ENCODE measurements around the gene HS3ST2.

DNA sequence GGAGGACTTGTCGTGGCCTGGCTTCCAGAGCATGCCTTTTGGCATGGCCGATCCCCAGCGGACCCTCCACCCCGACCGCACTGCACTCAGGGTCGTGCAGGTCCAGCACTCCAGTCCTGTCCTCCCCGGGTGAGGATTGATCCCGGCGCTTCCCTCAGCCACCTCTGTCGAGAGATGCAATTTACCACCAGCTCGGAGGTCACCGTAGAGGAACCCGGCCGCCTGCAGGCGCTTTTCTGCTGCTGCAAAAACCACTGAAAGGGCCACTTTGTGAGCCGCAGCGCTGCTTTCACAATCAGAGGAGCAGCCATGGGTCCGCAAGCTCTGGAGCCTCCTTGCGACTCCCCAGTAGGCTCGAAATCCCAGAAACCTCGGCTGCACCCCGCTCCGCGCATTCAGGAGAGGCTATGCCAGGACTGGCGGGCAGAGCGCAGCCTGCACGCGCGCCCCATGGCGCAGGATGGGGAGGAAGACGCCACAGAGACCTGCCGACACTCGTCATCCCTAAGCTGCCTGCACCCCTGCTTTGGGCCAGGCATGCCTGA is 134.2 kb downstream of the HS3ST2 start:
- TF ChIP-seq, protein P1, sequence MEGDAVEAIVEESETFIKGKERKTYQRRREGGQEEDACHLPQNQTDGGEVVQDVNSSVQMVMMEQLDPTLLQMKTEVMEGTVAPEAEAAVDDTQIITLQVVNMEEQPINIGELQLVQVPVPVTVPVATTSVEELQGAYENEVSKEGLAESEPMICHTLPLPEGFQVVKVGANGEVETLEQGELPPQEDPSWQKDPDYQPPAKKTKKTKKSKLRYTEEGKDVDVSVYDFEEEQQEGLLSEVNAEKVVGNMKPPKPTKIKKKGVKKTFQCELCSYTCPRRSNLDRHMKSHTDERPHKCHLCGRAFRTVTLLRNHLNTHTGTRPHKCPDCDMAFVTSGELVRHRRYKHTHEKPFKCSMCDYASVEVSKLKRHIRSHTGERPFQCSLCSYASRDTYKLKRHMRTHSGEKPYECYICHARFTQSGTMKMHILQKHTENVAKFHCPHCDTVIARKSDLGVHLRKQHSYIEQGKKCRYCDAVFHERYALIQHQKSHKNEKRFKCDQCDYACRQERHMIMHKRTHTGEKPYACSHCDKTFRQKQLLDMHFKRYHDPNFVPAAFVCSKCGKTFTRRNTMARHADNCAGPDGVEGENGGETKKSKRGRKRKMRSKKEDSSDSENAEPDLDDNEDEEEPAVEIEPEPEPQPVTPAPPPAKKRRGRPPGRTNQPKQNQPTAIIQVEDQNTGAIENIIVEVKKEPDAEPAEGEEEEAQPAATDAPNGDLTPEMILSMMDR (IDR thresholded peaks at IDR 0.05): no peak
- TF ChIP-seq POLR2A (IDR thresholded peaks at IDR 0.05): no peak
- no peak for TF ChIP-seq EP300 (IDR thresholded peaks at IDR 0.05)
